Measurements from ENCODE around the gene GXYLT1.

DNA sequence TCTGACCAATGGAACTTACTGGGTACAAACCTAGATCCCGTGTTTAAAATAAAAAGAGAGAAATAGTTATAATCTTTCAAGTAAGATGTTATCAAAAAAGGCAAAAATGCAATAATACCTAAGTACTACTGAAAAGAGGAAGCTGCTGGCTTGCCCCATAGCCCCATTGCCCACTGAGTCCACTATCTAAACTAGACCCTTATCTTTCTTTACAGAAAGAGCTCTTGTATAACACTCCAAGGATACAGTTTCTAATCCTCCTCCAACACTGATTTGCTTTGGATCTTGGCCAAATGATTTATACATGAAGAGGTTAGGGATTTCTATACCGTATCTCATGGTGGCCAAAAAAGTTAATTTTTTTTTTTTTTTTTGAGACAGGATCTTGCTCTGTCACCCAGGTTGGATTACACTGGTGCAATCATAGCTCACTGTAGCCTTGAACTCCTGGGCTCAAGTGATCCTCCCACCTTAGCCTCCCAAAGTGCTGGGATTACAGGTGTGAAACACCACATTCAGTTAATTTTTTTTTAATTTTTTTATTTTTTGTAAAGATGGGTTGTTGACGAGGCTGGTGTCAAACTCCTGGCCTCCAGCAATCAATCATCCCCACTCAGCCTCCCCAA lies 2.6 kb downstream of the GXYLT1 start:
- TF ChIP-seq, protein P1, sequence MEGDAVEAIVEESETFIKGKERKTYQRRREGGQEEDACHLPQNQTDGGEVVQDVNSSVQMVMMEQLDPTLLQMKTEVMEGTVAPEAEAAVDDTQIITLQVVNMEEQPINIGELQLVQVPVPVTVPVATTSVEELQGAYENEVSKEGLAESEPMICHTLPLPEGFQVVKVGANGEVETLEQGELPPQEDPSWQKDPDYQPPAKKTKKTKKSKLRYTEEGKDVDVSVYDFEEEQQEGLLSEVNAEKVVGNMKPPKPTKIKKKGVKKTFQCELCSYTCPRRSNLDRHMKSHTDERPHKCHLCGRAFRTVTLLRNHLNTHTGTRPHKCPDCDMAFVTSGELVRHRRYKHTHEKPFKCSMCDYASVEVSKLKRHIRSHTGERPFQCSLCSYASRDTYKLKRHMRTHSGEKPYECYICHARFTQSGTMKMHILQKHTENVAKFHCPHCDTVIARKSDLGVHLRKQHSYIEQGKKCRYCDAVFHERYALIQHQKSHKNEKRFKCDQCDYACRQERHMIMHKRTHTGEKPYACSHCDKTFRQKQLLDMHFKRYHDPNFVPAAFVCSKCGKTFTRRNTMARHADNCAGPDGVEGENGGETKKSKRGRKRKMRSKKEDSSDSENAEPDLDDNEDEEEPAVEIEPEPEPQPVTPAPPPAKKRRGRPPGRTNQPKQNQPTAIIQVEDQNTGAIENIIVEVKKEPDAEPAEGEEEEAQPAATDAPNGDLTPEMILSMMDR (IDR thresholded peaks at IDR 0.05): no peak
- TF ChIP-seq POLR2A (IDR thresholded peaks at IDR 0.05): no peak
